GM18907 (cell line): Measurements from ENCODE around the gene C1orf122.
A peak's percentile ranks its signal among the peaks of the same experiment; 100 is the strongest.
"Not testable (repeated sequence)": the region's sequence is repeated elsewhere in the genome, so short reads cannot be mapped to it uniquely, and the experiment has no call there.

Source experiments
- ATAC-seq: cut with Tn5 transposase; IDR thresholded peaks from one replicate; pipeline ENCODE4 v1.9.1; 2021; ENCODE audit warnings: mild to moderate bottlenecking, moderate library complexity; ENCODE audit not compliant: unreplicated experiment

Gene C1orf122

DNA sequence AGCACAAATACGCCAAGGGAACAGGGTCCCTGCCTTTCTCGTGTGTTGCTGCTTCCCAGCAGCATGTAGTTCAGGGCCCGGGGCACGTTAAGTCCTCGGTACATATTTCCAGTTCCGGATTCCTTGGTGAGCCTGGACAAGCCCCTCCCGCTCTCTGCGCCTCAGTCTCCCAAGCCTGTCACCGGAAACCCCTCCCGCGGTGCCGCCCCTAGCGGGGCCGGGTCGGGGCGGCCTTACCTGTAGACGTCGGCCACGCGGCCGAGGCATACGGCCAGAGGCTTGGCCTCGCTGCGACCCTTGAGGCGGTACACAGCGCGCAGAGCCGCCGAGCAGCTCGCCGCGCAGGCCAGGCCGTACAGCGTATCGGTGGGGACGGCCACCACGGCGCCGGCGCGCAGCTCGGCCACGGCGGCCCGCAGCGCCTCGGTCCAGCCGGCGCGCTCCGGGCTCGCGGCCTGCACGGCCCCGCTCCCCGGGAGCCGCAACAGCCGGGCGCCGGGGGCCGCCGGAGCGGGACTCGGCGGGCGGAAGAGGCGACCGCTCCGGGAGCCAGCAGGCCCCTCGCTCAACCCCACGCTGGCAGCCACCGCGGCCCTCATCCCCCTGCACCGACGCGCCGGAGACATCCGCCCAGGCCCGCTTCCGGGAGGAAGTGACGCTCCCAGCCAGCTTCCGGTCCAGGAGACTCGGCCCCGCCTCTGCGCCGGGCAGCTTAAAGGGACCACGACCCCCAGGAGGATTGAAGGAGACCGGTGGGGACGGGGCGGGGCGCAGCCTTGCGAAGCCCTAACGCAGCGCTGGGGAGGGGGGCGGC, at the start of gene C1orf122, which contains the start of gene YRDC:
TSS of gene C1orf122 (plus strand) at position 236 of the 814 bp plus-strand sequence. CDS start 615 bp downstream, outside the sequence.
TSS of gene YRDC (minus strand) at position 654 of the 814 bp plus-strand sequence. CDS start at position 626, 28 bp downstream.
- ATAC-seq, result peak; percentile 88

DNA sequence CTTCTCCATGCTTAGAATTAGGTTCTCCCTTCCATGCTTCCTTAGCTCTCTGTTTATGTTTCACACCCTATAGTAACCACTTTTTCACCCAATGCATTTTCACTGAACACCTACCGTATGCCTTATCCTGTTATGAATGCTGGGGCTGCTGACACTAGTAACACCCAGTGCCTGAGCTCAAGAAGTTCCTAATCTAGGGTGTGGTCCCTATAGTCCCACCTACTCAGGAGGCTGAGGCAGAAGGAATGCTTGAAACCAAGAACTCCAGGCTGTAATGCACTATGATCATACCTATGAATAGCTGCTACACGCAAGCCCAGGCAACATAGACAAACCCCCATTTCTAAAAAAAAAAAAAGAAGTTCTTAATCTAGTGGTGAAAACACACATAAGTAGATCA, 48.1 kb upstream of the C1orf122 start:
- ATAC-seq, result no peak

DNA sequence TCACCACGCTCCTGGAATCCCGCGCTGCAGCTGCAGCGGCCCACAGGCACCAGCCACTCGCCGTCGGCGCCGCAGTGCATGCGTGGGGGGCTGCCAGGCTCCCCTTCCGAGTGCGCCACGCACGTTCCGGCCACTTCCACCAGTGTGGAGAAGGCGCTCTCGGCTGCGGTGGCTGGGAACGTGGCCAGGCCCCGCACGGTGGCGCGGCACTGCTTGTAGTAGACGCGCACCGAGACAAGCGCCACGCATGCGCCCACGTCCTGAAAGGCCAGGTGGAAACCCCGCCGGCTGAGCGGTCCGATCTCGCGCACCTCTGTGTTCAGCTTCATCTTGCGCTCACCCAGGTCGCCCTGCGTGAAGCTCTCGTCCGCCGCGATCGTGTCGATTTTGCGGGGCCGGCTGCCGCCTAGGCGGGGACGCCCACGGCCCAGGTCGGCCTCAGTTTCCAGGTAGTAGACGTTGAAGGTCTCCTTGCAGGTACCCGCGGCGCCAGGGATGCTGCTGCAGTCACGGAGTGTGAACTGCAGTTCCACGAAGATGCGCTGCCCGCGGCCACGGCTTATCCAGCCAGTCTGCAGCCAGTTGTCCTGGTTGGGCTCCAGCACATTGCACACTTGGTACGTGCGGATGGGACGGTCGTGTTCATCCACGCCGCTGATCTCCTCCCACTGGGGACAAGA, 46.0 kb upstream of the C1orf122 start:
- no peak for ATAC-seq

DNA sequence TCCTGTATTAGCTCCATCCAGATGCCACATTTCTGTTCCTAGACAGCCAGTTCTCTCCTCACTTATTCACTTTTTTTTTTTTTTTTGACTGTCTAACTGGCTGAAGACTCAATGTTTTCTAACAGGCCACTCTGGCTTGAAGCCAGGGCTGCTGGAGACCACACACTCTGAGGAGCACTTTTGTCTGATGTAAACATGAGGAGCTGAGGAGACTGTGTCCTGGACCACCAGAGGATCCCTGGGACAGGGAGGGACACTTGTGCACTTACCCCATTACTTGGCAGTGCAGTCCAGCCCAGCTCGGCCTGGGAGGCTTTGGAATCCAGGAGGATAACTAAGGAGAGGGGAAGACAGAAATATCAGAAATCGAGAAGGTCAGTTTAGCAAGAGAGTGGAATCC, 45.1 kb upstream of the C1orf122 start:
- no peak for ATAC-seq

- ATAC-seq, result no peak
Observed at GRCh38 chr1:37763791-37764413, 43.7 kb upstream of the C1orf122 start.

- no peak for ATAC-seq
Observed at GRCh38 chr1:37764414-37764825, 43.2 kb upstream of the C1orf122 start.

- ATAC-seq, result no peak
Observed at GRCh38 chr1:37764888-37765441, 42.6 kb upstream of the C1orf122 start, which contains the start of gene EPHA10. EPHA10 (minus strand) TSS chr1:37765120; CDS start chr1:37765066, 54 bp downstream.

DNA sequence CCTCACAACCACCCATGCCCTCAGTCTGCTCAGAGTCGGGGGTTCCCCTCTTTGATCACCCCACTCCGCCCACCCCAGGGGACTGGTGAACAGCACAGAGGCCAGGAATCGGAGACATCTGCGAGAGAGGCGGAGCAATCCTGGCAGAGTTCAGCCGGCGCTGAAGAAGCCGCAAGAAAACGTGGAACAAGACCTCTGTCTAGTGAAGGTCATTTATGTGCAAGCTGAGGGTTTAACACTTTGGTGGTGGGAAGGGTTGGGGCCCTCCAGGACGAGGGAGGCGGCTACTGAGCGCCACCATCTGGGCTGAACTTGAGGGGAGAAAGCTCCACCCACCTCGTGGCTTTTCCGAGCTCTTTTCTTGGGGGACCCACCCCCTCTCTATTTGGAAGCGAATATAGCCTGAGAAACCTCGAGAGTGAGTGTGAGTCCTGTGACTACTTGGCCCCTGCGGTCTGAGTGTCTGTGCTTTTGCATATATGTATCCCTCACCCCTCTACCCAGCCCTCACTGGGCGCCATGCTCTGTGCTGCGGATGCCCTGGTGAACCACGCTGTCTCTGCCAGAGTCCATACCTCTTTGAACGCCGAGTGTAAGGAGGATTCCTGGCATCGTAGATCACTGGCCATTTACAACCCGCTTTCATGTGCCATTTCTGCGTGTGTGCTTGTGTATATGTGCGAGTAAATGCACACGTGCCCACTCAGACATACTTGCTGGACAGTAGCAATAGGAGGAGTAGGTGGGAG, 41.5 kb upstream of the C1orf122 start:
- ATAC-seq, result no peak

- ATAC-seq, result no peak
Observed at GRCh38 chr1:37767488-37767887, 40.1 kb upstream of the C1orf122 start.

- not testable (repeated sequence) for ATAC-seq
Observed at GRCh38 chr1:37771440-37771839, 36.1 kb upstream of the C1orf122 start.

- no peak for ATAC-seq
Observed at GRCh38 chr1:37776946-37777516, 30.6 kb upstream of the C1orf122 start.

DNA sequence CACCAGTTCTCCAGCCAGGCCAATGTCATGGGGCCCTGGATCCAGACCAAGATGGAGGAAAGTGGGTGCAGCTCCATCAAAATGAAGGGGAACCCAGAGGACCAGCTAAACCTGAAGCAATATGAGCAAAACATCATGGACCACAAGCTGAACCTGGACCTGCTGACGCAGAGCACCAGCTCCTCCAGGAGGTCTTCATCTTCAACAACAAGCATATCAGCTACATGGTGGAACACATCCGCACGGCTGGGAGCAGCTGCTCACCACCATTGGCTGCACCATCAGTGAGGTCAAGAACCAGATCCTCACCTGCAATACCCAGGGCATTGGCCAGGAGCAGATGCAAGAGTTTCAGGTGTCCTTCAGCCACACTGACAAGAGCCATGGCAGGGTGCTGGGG, 28.9 kb upstream of the C1orf122 start:
- ATAC-seq, result no peak

DNA sequence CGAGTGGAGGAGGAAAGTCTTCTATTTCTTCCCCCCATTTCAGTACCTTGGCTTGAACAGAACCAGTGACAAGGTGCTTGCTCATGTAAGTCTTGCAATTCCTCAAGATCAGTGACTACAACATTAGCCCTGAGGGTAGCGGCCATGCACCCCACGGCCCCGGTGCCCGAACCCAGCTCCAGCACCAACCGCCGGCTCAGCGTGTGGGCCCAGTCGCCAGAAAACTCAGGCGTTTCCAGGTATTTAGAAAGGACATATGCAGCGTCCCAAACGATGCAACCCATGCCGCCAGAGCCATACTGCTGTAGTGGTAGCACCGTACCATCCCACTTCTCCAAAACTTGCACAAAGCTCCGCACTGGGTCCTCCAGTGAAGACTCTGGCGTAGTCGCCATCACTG, 25.1 kb upstream of the C1orf122 start:
- ATAC-seq, result no peak

GRCh38 chr1:37792943-37793686, 14.5 kb upstream of the C1orf122 start:
- no peak for ATAC-seq

DNA sequence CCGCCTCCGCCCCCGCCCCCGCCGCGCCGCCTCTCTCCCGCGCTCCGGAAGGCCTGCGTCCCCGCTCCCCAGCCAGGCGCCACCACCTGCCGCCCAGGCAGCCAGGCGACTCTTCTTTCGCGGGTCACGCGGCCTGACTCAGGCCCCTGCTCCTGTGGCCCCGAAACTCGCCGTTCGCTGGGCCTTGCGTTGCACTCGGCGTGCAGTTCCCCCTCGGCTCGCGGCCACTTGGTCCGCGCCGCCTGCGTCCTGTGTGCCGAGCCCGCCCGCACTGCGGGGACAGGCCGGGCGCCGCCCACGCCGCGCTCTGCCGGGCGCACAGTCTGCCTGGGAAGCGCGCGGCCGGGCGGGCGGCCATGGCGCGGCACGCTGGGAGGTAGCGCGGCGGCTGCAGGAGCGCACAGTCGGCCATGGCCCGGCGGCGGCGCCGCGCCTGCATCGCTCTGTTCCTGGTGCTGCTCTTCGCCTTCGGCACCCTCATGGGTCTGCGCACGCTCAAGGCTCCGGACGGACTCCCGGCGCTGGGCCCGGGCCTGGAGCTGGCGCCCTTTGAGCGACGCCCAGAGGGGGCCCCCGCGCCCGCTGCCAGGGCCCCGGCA, 13.7 kb upstream of the C1orf122 start, which contains the start of gene MANEAL:
TSS of gene MANEAL (plus strand) at position 75 of the 599 bp plus-strand sequence. CDS start at position 411, 336 bp downstream.
- ATAC-seq, result peak; percentile 54

DNA sequence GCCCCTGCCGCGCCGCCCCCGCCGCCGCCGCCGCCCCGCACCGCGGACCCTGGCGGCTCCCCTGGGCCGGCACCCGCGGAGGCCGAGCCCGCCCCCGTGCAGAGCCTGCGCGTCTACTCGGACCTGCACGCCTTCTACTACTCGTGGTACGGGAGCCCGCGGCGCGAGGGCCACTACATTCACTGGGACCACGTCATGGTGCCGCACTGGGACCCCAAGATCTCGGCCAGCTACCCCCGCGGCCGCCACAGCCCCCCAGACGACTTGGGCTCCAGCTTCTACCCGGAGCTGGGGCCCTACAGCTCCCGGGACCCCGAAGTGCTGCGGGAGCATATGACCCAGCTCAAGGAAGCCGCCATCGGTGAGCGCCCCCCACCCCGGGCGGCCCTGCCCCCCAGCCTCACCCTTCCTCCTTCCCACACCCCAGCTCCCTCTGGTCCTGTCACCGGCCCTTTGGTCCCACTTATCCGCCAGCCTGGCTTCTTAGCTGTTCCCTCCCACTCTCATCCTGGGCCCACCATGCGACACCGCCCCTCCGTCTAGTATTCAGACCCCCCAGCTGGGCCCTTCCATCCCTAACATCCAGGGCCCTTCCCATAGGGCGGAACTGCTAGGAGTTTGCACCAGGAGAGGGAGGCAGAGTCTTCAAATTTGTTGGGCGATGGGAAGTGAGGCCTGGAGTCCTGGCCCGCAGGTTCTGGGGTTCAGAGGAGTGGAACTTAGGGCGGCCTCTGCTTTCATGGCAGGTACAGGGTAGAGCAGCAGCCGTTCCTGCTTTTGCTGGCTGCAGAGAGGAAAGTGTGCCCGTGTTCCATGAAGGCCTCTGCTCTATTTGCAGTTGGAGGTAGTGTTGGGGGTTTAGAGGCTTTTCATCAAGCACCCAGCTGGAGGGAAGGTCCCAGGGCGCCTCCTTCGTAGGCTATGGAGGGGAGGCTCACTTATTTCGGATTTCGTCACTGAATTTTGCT, 12.9 kb upstream of the C1orf122 start:
- ATAC-seq, result peak; percentile 39

DNA sequence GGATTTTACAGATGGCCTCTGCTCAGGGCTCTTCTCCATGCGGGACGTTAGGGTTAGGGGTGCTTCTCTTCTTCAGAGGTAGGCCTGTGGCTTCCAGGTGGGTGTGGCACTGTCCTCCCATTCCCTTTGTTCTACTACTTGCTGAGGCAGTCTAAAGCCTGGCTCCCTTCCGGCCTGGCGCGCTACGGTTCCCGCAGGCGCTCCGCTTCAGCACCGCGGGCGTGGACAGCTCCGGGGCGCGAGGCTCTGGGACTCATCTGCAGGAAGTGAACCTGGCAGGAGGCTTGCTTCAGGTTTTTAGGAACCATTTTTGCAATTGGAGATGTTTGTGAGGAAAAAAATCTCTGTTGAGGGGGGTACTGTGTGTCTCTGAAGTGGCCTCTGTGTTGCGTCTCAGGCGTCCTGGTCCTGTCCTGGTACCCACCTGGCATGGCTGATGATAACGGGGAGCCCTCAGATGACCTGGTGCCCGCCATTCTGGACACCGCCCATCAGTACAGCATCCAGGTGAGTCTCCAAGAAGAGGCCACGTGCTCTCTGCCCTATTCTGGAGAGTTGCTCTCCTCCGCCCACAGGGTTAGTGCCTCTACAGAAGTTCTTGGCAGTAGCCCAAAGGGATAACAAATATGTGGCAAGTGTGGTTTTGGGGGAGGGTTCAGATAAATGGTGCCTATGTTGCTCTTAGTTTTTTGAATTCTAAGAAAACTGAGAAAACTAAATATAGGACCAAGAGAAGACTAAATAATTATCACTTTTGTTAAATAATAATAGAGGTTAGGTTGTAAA, 12.1 kb upstream of the C1orf122 start:
- no peak for ATAC-seq
